T-helper 2 cell treated with Interferon-gamma antibody and Interleukin-4, amounts not matched to agents 5 μg/mL and 100 μg/mL, for 36 hours (primary cell): ENCODE data around the gene LY6G5B.

ENCODE experiments used
- DNase-seq: peaks from one replicate; pipeline ENCODE4 v3.0.0; 2021; ENCODE audit warnings: low spot score
- H3K27ac Mint-ChIP-seq: one replicate; pipeline ENCODE4 v1.8.0; 2021; ENCODE audit warnings: mild to moderate bottlenecking, mixed read lengths
- H3K27me3 Mint-ChIP-seq: one replicate; pipeline ENCODE4 v1.8.0; 2021; ENCODE audit warnings: low read depth, mixed read lengths
- H3K36me3 Mint-ChIP-seq: one replicate; pipeline ENCODE4 v1.8.0; 2021; ENCODE audit warnings: low read depth, mixed read lengths
- H3K4me1 Mint-ChIP-seq: one replicate; pipeline ENCODE4 v1.8.0; 2021; ENCODE audit warnings: low read depth, mixed read lengths
- H3K4me3 Mint-ChIP-seq: one replicate; pipeline ENCODE4 v1.8.0; 2022; ENCODE audit warnings: mild to moderate bottlenecking, moderate library complexity, mixed read lengths
- H3K9me3 Mint-ChIP-seq: one replicate; pipeline ENCODE4 v1.8.0; 2021; ENCODE audit warnings: mixed read lengths

The LY6G5B gene

GRCh38 chr6:31686483-31686882 is 16.7 kb downstream of the LY6G5B start:
- Mint-ChIP-seq H3K36me3 (peaks cover 38% of the 10 kb centered on the region), H3K4me1 (peaks cover 2% of the 10 kb centered on the region), H3K4me3 (no peak overlapping the region), H3K27ac (no peak overlapping the region), H3K9me3 (no peaks in the 10 kb centered on the region), H3K27me3 (no peaks in the 10 kb centered on the region)
- no peak for DNase-seq

GRCh38 chr6:31687321-31687720 is 17.5 kb downstream of the LY6G5B start:
- peaks cover 39% of the 10 kb centered on the region for H3K36me3 Mint-ChIP-seq
- DNase-seq, result no peak
- H3K9me3 Mint-ChIP-seq, result no peaks in the 10 kb centered on the region
- H3K27ac Mint-ChIP-seq, result no peak overlapping the region
- H3K4me1 Mint-ChIP-seq, result no peaks in the 10 kb centered on the region
- no peak overlapping the region for H3K4me3 Mint-ChIP-seq
- H3K27me3 Mint-ChIP-seq, result no peaks in the 10 kb centered on the region

- Mint-ChIP-seq H3K27ac (peak overlapping the region; percentile 26), H3K4me1 (no peaks in the 10 kb centered on the region), H3K36me3 (peaks cover 45% of the 10 kb centered on the region), H3K4me3 (no peak overlapping the region), H3K9me3 (no peaks in the 10 kb centered on the region), H3K27me3 (no peaks in the 10 kb centered on the region)
- no peak for DNase-seq
These were observed 18.3 kb downstream of the LY6G5B start for GRCh38 chr6:31687860-31688693.

GRCh38 chr6:31689249-31690110 is 19.7 kb downstream of the LY6G5B start:
- no peaks in the 10 kb centered on the region for H3K9me3 Mint-ChIP-seq
- H3K36me3 Mint-ChIP-seq, result peaks cover 51% of the 10 kb centered on the region
- H3K27ac Mint-ChIP-seq, result no peak overlapping the region
- DNase-seq, result no peak
- no peaks in the 10 kb centered on the region for H3K27me3 Mint-ChIP-seq
- no peak overlapping the region for H3K4me3 Mint-ChIP-seq
- H3K4me1 Mint-ChIP-seq, result no peaks in the 10 kb centered on the region

GRCh38 chr6:31690231-31691077 is 20.7 kb downstream of the LY6G5B start:
- H3K27ac Mint-ChIP-seq, result peak overlapping the region; percentile 17
- DNase-seq, result no peak
- no peaks in the 10 kb centered on the region for H3K4me1 Mint-ChIP-seq
- no peaks in the 10 kb centered on the region for H3K27me3 Mint-ChIP-seq
- H3K36me3 Mint-ChIP-seq, result peaks cover 54% of the 10 kb centered on the region
- H3K4me3 Mint-ChIP-seq, result no peak overlapping the region
- no peaks in the 10 kb centered on the region for H3K9me3 Mint-ChIP-seq

- Mint-ChIP-seq H3K4me3 (no peak overlapping the region), H3K4me1 (no peaks in the 10 kb centered on the region), H3K27ac (peak overlapping the region; percentile 10), H3K27me3 (no peaks in the 10 kb centered on the region), H3K36me3 (peaks cover 50% of the 10 kb centered on the region), H3K9me3 (no peaks in the 10 kb centered on the region)
- DNase-seq, result no peak
These were observed 21.3 kb downstream of the LY6G5B start for GRCh38 chr6:31691078-31691463.

GRCh38 chr6:31691564-31692108 is 21.9 kb downstream of the LY6G5B start:
- Mint-ChIP-seq H3K27ac (no peak overlapping the region), H3K36me3 (peaks cover 49% of the 10 kb centered on the region), H3K9me3 (no peaks in the 10 kb centered on the region)

GRCh38 chr6:31692353-31692752 is 22.6 kb downstream of the LY6G5B start:
- no peaks in the 10 kb centered on the region for H3K27me3 Mint-ChIP-seq
- H3K4me3 Mint-ChIP-seq, result no peak overlapping the region
- peaks cover 3% of the 10 kb centered on the region for H3K4me1 Mint-ChIP-seq
- no peak overlapping the region for H3K27ac Mint-ChIP-seq
- H3K36me3 Mint-ChIP-seq, result peaks cover 53% of the 10 kb centered on the region
- H3K9me3 Mint-ChIP-seq, result no peaks in the 10 kb centered on the region
- DNase-seq, result no peak

More at GRCh38 chr6:31691564-31692108, 21.9 kb downstream of the LY6G5B start:
- DNase-seq, result no peak
- Mint-ChIP-seq H3K4me1 (no peaks in the 10 kb centered on the region), H3K4me3 (no peak overlapping the region), H3K27me3 (no peaks in the 10 kb centered on the region)

GRCh38 chr6:31692886-31693285 is 23.1 kb downstream of the LY6G5B start:
- Mint-ChIP-seq H3K36me3 (peaks cover 55% of the 10 kb centered on the region), H3K27me3 (no peaks in the 10 kb centered on the region), H3K9me3 (no peaks in the 10 kb centered on the region), H3K4me3 (no peak overlapping the region), H3K4me1 (peaks cover 8% of the 10 kb centered on the region), H3K27ac (no peak overlapping the region)
- DNase-seq, result no peak

GRCh38 chr6:31693535-31693934 is 23.8 kb downstream of the LY6G5B start:
- Mint-ChIP-seq H3K9me3 (no peaks in the 10 kb centered on the region), H3K27me3 (no peaks in the 10 kb centered on the region), H3K4me3 (no peak overlapping the region), H3K4me1 (peaks cover 11% of the 10 kb centered on the region), H3K27ac (no peak overlapping the region), H3K36me3 (peaks cover 56% of the 10 kb centered on the region)
- no peak for DNase-seq

- peaks cover 24% of the 10 kb centered on the region for H3K4me1 Mint-ChIP-seq
- no peaks in the 10 kb centered on the region for H3K27me3 Mint-ChIP-seq
- peak overlapping the region; percentile 67 for H3K27ac Mint-ChIP-seq
- H3K36me3 Mint-ChIP-seq, result peaks cover 54% of the 10 kb centered on the region
- no peak overlapping the region for H3K4me3 Mint-ChIP-seq
- no peaks in the 10 kb centered on the region for H3K9me3 Mint-ChIP-seq
- no peak for DNase-seq
These were observed 27.8 kb downstream of the LY6G5B start for GRCh38 chr6:31697555-31697954.

- peak overlapping the region; percentile 98 for H3K4me3 Mint-ChIP-seq
- no peak for DNase-seq
- H3K4me1 Mint-ChIP-seq, result peaks cover 26% of the 10 kb centered on the region
- H3K36me3 Mint-ChIP-seq, result peaks cover 38% of the 10 kb centered on the region
- no peak overlapping the region for H3K27ac Mint-ChIP-seq
- H3K9me3 Mint-ChIP-seq, result no peaks in the 10 kb centered on the region
- H3K27me3 Mint-ChIP-seq, result no peaks in the 10 kb centered on the region
These were observed 31.1 kb downstream of the LY6G5B start for GRCh38 chr6:31700740-31701401.
